Cardiac fibroblast (primary cell): ENCODE data around the gene PDE4D.

Experiments used
- DNase-seq, 2 donors: peaks; one replicate each; pipeline versions ENCODE4 v3.0.0 to v3.0.0-alpha.2; 2010; ENCODE audit warnings: low read depth in 2 of 2
- H3K4me3 ChIP-seq, 2 donors: replicated peaks in 1 of 2; 1 replicate in 1 of 2; 2 replicates in 1 of 2; pipeline ENCODE4 v1.5.1; 2011; ENCODE audit warnings: low read depth in 2 of 2, low read length in 2 of 2, mild to moderate bottlenecking in 2 of 2, moderate library complexity in 1 of 2
- CTCF ChIP-seq: IDR thresholded peaks from one replicate; pipeline ENCODE4 v1.5.1; 2011; ENCODE audit warnings: low read depth, mild to moderate bottlenecking, low read length, inconsistent platforms

PDE4D gene

GRCh38 chr5:59276325-59276675, 617.2 kb downstream of the PDE4D start:
- H3K4me3 ChIP-seq, result peak overlapping the region in 1 of 2 donors; percentile 29
- TF ChIP-seq CTCF, result no peak
- no peak for DNase-seq

- no peak for TF ChIP-seq CTCF
These were observed 617.8 kb downstream of the PDE4D start for GRCh38 chr5:59275510-59276324.

GRCh38 chr5:59275170-59275509, 618.4 kb downstream of the PDE4D start:
- TF ChIP-seq CTCF, result no peak
- peak overlapping the region in 1 of 2 donors; percentile 29 for H3K4me3 ChIP-seq
- DNase-seq, result no peak

More at GRCh38 chr5:59275510-59276324, 617.8 kb downstream of the PDE4D start:
- DNase-seq, result peak; percentile 50 to 57
- peak overlapping the region; percentile 29 to 39 for H3K4me3 ChIP-seq

- no peak for DNase-seq
These were observed 619.4 kb downstream of the PDE4D start for GRCh38 chr5:59274106-59274636.

GRCh38 chr5:59272809-59273427, 620.6 kb downstream of the PDE4D start:
- H3K4me3 ChIP-seq, result no peak overlapping the region
- no peak for DNase-seq
- TF ChIP-seq CTCF, result no peak

More at GRCh38 chr5:59274106-59274636, 619.4 kb downstream of the PDE4D start:
- no peak overlapping the region for H3K4me3 ChIP-seq
- TF ChIP-seq CTCF, result no peak

- DNase-seq, result no peak
- TF ChIP-seq CTCF, result no peak
- no peak overlapping the region for H3K4me3 ChIP-seq
These were observed 624.6 kb downstream of the PDE4D start for GRCh38 chr5:59268756-59269415.
